ENCODE measurements around the gene ZNF570. TPM values are rescaled to one million over a fixed set of nuclear protein-coding genes. Genes with fewer than 3 reads are reported as not detected.

ZNF570 gene
- total and polyA plus RNA-seq, 2 of the 13 experiments (the other 11 are each of a cell fraction or from before 2014, with no cell fraction given), result 1.0 to 4.4 TPM

- TF ChIP-seq ZNF546 (CRISPR knock-in tag; conservative IDR thresholded peaks at IDR 0.05) (0 out of 2 replicates have a peak, but pooled peaks have one; percentile 50), FOXK2 (IDR thresholded peaks at IDR 0.05) (no peak), ZNF598 (CRISPR knock-in tag; IDR thresholded peaks at IDR 0.05; ENCODE audit: borderline replicate concordance) (0 out of 2 replicates have a peak, but pooled peaks have one; percentile 70), ATF1 (CRISPR knock-in tag; IDR thresholded peaks at IDR 0.05) (peak; percentile 51; the same call in 1 of the 2 replicates), ZNF687 (CRISPR knock-in tag; IDR thresholded peaks at IDR 0.05) (peak; percentile 76), SNAPC2 (CRISPR knock-in tag; IDR thresholded peaks at IDR 0.05) (no peak), ZNF547 (CRISPR knock-in tag; IDR thresholded peaks at IDR 0.05) (0 out of 2 replicates have a peak, but pooled peaks have one; percentile 27), MBNL3 (CRISPR knock-in tag; conservative IDR thresholded peaks at IDR 0.05) (no peak), ZNF17 (CRISPR knock-in tag; IDR thresholded peaks at IDR 0.05) (no peak), CREB1 (IDR thresholded peaks at IDR 0.05) (no peak), CREB1 (CRISPR knock-in tag; IDR thresholded peaks at IDR 0.05) (peak; percentile 63; the same call in 1 of the 2 replicates), ZNF788 (CRISPR knock-in tag; IDR thresholded peaks at IDR 0.05; ENCODE audit: borderline replicate concordance) (peak; percentile 80; the same call in 1 of the 2 replicates), ZNF790 (CRISPR knock-in tag; IDR thresholded peaks at IDR 0.05; ENCODE audit: borderline replicate concordance) (no peak), HIVEP1 (CRISPR knock-in tag; IDR thresholded peaks at IDR 0.05) (peak; percentile 84; the same call in 1 of the 2 replicates), ZNF75D (CRISPR knock-in tag; IDR thresholded peaks at IDR 0.05; ENCODE audit: borderline replicate concordance) (no peak), CAMTA2 (CRISPR knock-in tag; IDR thresholded peaks at IDR 0.05; ENCODE audit: borderline replicate concordance) (0 out of 2 replicates have a peak, but pooled peaks have one; percentile 82), EHMT2 (IDR thresholded peaks at IDR 0.05; ENCODE audit: borderline replicate concordance, low read depth, low read length) (no peak), TFDP2 (CRISPR knock-in tag; IDR thresholded peaks at IDR 0.05) (peak; percentile 47; the same call in 1 of the 2 replicates), ZBTB14 (CRISPR knock-in tag; IDR thresholded peaks at IDR 0.05) (peak; percentile 25; the same call in 1 of the 2 replicates), ZMAT3 (CRISPR knock-in tag; conservative IDR thresholded peaks at IDR 0.05) (no peak; the same call in 1 of the 2 replicates), ZNF326 (CRISPR knock-in tag; IDR thresholded peaks at IDR 0.05; ENCODE audit: borderline replicate concordance) (no peak), MAZ (IDR thresholded peaks at IDR 0.05; ENCODE audit: borderline replicate concordance, low read depth, low read length) (peak; percentile 80; the same call in 1 of the 2 replicates), MAZ (CRISPR knock-in tag; IDR thresholded peaks at IDR 0.05; ENCODE audit: low read depth) (peak; percentile 64; the same call in 1 of the 2 replicates), SP140L (CRISPR knock-in tag; IDR thresholded peaks at IDR 0.05; ENCODE audit: borderline replicate concordance) (no peak)
Measured at GRCh38 chr19:37468961-37469777, at the start of gene ZNF570 (continued).
